Endothelial cell of hepatic sinusoid (primary cell): ENCODE results near the gene GOLGA7B.

Source experiments
- in situ Hi-C: cut with HindIII; loops from 2 replicates; pipeline ENCODE4 v1.10.0; 2017; ENCODE audit warnings: low sequenced_read_pairs

GOLGA7B gene

DNA sequence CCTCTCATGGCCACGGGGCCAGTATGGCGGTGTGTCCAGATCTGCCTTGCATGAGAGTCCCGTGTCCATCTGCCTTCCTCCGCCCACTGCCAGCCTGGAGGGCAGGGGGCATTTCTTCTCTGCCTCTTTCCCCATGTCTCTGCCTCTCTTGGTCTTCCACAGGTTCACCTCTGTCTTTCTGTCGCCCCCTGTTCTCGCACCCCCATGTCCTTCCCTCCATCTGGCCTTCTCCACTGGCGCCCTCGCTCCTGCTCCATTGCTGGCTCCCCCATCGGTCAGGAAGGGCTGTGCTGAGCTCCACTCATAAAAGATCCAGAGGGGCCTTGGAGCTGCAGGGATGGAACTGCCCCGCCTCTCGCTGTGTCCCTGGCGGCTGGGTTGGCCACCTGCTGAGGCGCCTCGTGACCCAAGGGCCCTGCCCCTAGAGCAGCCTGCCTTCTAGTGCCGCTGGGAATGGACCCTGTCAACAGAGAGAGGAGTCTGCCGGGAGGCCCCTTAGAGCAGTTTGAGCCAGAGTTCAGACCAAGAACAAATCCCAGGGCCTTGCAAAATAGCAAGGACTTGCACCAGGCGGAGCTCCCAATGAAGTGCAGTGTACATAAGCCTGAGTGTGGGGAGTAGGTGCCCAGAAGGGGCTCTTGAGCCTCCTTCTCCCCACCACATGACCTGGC, 42.0 kb downstream of the GOLGA7B start:
- in situ Hi-C loops, result no loop called here

DNA sequence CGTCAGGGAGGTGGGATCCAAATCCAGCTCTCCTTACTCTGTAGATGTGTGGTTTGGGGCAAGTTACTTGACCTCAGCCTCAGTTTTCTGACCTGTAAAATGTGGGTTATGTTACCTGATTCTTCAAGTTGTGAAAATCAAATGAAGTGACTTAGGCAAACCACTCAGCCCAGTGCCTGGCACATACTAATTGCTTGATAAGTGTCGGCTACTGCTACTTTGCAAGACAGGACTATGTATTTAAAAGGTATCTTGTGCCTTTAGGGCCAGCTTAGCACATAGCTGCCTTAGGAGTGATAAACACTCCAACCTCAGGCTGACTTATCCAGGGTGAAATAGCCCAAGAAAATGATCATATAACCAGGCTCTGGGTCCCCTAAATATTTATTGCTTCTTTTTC, 42.9 kb downstream of the GOLGA7B start:
- in situ Hi-C loops, result no loop called here

DNA sequence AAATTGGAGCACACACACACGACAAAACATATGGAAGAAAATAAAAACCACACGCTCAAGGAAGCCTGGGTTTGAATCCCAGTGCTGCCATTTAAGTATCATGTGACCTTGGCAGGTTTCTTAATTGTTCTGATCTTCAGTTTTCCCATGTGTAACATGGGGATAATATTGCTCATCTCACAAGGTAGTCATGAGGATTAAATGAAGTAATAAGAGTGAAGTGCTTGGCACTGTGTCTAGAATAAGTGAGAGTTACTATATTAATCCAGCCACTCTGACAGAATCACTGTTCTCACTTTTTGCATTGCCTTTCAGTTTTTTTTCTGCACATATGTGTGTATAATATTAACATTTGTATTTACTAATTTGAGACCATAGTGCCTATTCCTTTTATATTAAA, 43.3 kb downstream of the GOLGA7B start:
- in situ Hi-C loops, result no loop called here

DNA sequence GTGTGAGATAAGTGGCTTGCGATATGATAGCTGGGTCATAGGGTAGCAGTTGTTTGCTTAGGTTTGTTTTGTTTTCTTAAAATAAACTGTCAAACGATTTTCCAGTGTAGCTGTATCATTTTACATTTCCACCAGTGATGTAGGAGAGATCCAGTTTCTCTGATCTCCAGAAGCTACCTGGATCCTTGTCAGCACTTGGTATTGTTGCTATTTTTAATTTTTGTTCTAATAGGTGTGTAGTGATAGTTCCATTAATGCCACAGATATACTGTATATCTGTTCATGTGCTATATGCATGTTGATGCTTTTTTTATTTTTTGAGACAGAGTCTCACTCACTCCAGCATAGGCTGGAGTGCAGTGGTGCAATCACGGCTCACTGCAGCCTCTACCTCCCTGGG, 44.4 kb downstream of the GOLGA7B start:
- in situ Hi-C loops, result no loop called here

DNA sequence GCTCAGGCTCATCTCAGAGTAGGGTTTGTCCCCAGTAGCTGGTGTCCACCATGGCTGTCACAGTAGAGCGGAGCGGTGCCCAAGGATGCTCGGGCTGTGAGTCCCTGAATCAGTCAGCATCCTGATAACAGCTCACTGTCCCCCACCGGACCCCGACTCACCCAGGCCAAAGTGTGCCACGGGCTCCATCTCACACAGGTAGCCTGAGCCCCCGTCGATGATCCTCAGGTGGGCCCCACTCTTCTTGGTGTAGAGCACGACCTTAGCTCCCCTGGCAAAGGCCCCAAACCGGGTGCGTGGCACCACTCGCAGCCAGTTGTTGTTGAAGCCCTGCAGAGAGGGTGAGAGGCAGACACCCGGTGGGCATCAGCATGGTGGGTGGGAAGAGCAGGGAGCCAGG, 45.4 kb downstream of the GOLGA7B start:
- in situ Hi-C loops, result loop anchor here (5.0 kb wide), 1 partner anchor 47 kb away; no protein-coding TSS in a partner anchor

DNA sequence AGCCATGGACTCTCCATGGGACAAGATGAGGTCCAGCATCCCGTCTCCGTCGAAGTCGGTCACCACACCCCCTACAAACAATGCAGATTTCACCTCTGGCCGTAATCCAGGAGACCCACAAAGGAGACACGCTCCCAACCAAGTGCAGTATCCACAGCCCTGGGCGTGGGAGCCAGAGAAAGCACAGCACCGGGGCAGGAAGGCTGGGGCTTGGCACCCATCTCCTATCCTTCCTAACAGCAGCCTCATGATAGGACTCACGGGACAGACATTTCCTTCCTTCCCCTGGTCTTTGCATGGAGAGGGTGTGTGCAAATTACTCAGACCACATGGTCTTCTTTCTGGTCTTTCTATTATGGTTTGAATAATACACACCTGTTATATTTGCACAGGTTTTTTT, 46.3 kb downstream of the GOLGA7B start:
- in situ Hi-C loops, result loop anchor here (5.0 kb wide), 1 partner anchor 46 kb away; no protein-coding TSS in a partner anchor

DNA sequence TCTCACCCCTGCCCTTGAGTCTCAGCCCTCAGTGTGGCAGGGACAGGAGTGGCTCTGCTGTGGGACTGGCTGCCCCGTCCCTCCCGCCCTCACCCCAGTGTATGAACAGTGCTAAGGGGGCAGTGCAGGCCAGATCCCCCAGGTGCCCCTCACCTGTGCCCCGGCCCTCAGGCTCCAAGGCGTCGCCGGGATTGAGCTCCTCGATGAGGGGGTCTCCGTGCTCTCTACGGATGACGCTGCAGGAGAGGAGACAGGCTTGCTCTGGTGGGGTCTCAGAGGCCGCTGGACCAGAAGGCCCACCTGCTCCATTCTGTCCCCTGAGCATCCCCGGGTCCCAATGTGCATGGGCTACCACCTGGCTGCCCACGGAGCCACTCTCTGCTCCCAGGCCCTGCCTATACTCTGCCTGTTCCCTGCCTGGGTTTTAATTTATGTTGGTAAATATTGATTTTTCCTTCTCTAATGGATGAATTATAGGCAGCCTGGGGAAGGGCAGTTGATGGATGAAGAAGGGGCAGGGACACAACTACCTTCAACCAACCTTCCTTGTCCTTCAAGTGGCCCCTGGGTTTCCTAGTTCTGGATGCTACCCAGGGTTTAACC, 47.2 kb downstream of the GOLGA7B start:
- in situ Hi-C loops, result loop anchor here (5.0 kb wide), 1 partner anchor 45 kb away; no protein-coding TSS in a partner anchor

DNA sequence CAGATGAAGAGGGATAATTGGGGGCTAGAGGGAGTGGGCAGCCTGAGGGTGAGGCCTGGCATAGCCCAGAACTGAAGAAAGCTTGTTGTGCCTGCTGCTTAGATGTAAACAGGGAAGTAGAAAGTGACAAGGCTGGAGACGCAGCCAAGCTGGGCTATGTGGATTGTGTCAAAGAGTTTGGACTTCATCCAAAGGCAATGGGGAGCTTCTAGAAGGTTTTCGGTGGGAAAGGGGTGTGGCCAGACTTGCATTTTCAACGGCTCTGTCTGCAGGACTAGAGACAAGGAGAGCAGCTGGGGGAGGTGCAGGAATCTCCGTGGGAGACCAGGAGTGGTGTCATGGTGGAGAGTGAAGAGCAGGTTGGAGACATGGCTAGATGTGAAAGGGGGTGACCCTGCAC, 48.8 kb downstream of the GOLGA7B start:
- in situ Hi-C loops, result loop anchor here (5.0 kb wide), 1 partner anchor 44 kb away; no protein-coding TSS in a partner anchor

DNA sequence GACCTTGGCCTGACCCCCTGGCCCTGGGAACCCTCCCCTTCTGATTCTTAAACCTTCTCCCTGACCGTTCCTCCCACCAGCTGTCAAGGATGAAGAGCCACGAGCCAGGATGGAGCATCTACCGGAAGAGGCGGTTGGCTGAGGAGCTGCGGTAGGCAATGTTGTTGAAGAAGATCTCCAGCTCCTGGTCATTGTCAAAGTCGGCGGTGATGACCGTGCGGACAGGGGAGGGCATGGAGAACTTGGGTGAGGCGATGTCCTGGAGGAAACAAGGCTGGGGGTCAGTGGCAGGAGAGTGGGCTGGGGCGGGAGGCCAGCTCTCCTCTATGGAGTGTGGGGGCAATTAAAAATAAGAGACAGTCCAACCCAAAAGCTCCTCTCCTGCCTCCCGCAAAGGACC, 51.7 kb downstream of the GOLGA7B start:
- in situ Hi-C loops, result no loop called here

DNA sequence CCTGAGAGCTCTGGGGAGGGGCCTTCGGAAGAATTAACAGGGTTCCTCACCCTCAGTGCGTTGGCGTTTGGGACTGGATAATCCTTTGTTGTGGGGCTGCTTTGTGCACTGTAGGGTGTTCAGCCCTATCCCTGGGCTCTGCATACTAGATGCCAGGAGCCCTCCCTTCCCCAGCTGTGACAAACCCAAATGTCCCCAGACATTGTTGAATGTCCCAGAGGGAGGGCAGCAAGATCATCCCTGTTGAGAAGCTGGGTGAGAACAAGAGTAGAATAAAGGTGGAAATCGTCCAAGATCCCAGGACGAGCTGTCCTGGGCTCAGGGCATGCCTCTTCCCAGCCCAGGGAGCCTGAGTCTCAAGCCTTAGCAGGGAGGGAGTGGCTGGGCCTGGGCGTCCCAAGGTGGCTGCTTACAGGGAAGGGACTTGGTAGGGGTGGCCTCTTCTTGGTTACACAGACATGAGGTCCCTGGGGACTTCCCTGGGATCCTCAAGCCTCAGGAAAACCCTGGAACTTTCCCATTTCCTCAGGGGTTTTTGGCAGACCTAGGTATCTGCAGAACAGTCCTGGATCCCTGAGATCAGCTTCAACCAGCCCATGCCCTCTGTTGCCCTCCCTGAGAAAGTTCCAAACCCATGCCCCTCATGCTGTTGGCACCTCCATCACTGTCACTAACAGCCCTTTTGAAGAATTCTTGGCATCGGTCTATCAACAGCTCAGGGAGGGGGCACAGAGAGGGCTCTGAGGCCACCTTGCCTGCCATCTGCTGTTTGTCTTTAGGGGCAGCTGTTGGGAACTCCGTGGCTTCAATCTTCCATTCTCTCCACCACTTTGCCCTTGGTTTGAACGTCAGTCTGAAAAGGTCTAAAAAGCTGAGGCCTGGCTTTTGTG, 53.7 kb downstream of the GOLGA7B start:
- in situ Hi-C loops, result no loop called here

DNA sequence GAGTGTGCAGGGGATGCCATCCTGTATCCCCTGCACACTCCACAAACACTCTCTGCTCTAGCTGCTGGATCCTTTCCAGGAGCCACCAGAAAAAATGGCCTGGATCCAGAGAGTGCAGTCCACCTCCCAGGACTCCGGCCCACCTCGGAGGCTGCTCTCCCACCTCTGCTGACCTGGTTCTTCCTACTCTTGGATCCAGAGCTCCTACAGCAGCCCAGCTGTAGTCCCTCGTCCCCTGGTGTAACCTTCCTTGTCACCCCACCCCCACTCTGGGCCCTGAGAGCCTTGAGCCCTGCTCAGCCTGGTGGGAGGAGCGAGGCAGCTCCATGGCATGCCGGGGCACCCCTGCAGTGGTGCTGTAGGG, 54.4 kb downstream of the GOLGA7B start:
- in situ Hi-C loops, result no loop called here

DNA sequence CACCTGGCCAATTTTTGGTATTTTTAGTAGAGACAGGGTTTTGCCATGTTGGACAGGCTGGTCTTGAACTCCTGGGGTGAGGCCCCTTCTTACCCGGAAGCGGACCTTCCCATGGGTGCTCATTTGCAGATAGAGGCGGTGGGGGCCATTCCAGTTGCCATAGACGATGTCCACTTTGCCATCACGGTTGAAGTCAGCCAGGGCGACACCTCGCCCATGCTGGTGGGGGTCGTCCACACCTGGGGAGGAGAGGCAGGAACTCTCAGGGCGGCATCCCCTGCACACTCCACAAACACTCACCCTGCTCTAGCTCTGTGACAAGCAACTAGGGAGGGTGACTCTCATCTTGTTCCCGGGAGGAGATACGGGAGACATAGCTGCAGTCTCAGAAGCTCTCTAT, 54.9 kb downstream of the GOLGA7B start:
- in situ Hi-C loops, result no loop called here

DNA sequence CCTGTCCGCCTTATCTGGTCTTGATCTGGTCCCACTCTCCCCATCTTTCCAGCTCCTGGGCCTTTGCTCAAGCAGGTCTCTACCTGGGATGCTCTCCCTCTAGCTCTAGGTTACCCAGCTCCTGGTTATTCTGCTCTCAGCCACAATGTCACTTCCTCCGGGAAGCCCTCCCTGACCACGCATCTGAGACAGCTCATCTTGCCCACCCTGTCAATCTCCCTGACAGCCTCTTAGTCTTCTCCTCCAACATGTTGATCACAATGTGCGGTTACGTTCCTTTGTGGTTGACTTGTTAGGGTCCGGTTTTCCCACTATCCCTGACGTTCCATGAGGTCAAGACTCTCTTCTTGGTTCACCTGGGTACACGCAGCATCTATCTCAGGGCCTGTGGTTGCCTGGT, 55.6 kb downstream of the GOLGA7B start:
- in situ Hi-C loops, result no loop called here

DNA sequence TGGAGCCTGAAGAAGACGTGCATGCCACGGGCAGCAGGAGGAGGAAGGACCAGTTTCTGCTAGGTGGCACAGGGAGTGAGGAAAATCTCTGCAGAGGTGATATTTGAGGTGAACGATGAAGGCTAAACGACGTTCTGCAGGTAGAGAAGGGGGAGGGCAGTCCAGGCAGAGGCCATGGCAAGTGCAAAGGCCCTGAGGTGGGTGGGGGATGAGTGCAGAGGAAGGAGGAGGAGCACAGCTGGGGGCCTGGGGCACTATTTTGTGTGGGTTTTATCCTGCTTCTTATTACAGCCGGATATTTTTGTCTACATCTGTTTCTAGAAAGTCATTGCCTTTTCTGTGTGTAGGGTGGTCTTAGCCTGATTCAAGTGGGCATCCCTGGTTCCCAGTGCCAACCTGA, 57.6 kb downstream of the GOLGA7B start:
- in situ Hi-C loops, result no loop called here

DNA sequence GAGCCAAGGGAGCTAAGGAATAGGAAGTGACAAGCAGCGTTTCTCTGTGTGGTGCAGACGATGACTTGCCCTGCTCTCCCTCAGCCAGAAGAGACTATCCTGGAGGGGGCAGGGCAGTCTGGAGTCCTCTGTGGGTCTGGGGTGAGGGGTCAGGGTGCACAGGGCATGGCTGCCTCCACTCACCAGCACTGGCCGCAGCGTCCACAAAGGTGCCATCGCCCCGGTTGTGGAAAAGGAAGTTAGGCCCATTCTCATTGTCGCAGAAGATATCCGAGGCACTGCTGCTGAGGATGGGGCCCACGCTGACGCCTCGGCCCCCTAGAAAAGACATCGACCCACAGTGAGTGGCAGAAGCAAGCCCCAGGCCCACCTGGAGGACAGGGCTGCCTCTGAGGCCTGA, 58.2 kb downstream of the GOLGA7B start:
- in situ Hi-C loops, result no loop called here

DNA sequence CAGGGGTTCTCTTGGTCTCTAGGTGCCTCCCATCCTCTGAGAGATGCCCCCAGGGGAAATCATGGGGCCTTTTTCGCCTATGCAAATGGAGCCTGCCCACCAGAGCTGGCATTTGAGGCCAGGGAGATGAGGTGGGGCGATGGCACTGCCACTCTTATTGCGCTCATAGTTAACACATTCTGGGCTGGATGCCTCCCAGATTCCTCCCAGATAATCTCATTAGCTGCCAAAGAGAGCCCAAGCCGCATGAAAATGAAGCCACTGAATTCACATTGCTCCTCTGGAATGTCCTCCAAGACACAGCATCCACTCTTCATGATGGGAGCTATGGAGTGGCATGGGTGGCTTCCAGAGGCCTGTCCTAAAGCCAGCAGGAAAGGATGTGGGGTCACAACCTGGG, 61.0 kb downstream of the GOLGA7B start:
- in situ Hi-C loops, result no loop called here

DNA sequence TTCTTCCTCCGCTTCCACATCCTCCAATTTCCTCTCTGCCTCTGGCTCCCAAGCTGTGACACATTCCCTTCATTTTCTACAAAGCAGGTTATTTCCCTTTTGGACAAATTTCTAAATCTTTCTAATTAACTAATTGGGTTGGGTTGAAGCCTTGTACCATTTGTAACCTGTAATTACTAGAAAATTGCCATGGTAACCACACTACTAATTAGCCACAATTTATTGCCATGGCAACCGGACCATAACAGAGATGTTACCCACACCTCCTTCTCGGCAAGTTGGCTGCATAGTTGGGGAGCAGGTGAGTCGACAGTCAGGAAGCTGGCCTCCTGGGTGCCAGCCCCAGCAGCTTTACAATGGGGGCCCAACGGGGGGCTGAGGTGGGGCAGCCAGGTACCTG, 61.6 kb downstream of the GOLGA7B start:
- in situ Hi-C loops, result no loop called here

DNA sequence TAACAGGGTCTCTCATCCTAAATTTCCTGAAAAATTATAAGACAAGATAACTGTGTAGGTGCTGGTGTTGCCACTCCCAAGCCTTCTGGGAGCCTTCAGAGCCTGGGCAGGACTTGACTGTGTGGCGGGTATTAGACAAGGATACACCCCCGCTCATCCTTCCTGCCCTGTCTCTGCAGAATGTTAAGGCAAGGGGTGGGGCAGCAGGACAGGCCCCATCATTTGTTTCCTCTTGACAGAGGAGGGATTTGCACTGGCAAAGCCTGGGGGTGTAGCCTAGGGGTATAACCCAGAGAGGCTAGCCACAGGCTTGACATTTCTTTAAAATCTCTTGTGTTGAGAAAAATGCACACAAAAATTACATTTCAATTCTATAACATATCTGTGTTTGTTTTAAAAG, 63.5 kb downstream of the GOLGA7B start:
- in situ Hi-C loops, result no loop called here

DNA sequence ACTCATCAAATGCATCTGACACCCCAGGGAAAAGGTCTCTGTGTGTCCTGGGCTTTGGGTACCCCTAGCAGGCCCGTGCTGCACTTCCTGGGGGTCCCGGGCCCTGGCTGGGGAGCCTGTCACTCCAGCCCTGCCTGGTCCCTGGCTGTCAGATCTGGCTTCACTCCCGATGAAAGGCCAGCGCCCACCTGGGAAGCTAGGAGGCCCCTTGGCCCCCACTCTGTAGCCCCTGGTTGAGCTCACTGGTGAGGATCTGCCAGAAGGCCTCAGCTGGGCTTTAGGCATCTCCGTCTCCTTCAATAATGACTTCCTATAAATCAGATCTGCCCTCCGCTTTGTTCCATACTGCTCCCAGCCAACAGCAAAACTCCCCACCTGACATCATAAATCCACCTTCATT, 64.0 kb downstream of the GOLGA7B start:
- in situ Hi-C loops, result no loop called here

DNA sequence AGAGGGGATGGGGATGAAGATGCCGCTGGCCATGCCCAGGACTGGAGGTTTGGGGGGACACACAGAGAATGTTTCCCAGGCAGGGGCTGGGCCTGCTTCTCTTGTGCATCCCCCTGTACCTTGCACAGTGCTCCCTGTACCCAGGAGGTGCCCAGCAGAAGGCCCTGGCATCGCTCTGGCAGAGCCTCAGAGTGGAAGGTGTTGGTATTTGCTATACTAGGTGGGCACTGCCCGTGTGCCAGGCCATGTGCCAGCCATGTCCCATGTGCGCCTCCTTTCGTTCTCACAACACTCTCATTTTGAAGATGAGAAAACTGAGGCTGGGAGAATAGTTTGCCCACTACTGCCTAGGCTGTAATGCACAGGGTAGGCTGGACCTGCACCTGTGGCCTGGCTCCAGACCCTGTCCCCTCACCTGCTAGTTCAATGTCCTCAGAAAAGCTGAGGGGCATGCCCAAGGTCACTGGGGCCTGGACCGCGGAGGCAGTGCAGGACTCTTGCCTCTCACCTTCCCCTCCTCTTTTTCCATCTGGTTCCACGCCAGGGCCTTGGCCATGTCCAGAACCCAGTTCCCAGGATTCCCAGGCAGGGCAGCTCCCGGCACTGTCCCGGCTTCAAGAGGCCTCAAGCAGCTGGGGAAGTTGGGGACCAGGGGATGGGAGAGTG, 64.7 kb downstream of the GOLGA7B start:
- in situ Hi-C loops, result no loop called here

DNA sequence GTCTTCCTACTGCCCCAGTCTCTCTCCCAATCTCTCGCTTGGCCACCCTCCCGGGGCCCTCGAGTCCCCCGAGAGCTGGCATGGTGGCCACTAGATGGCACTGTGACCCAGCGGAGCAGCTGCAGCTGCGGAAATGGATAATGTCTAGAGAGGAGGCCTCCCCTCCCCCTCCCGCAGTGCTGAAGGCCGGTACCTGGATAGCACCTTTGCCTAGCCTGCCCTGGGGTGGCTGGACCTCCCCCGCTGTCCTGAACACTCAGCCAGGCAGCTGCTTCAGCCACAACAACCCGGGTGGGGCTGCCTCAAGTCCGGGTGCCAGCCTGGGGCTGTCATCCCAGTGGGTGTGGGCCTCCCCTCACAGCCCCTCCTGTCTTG, 65.2 kb downstream of the GOLGA7B start:
- in situ Hi-C loops, result no loop called here
